ENCODE results near the gene IFNL4. TPM values are rescaled to one million over a fixed set of nuclear protein-coding genes. Genes with fewer than 3 reads are reported as not detected.
"Not testable (repeated sequence)": the region's sequence is repeated elsewhere in the genome, so short reads cannot be mapped to it uniquely, and the experiment has no call there.

IFNL4 gene
- total RNA-seq, 2 donors from 2014 or later = not detected

GRCh38 chr19:39217094-39217493 is 31.6 kb downstream of the IFNL4 start:
- H3K36me3 ChIP-seq = no peaks in the 10 kb centered on the region
- H3K27me3 ChIP-seq (replicated peaks; ENCODE audit: insufficient read depth) = no peaks in the 10 kb centered on the region
- H3K4me1 ChIP-seq (replicated peaks) = no peaks in the 10 kb centered on the region
- WGBS = 81% methylated on average over 5 of the region's 5 CpGs
- intact Hi-C loops (cut with DNase I) = no loop called here
- no peak for DNase-seq (ENCODE audit: low spot score)
- TF ChIP-seq POLR2A (IDR thresholded peaks at IDR 0.05) (no peak), CTCF (IDR thresholded peaks at IDR 0.05) (no peak), POLR2AphosphoS5 (IDR thresholded peaks at IDR 0.05) (no peak)
- H3K4me3 ChIP-seq = no peak overlapping the region
- no peak overlapping the region for H3K27ac ChIP-seq
- H3K9me3 ChIP-seq = no peaks in the 10 kb centered on the region

- intact Hi-C loops (cut with DNase I); H3K4me1 ChIP-seq (replicated peaks); H3K4me3 ChIP-seq; DNase-seq (ENCODE audit: low spot score); H3K27ac ChIP-seq; H3K36me3 ChIP-seq; H3K27me3 ChIP-seq (replicated peaks; ENCODE audit: insufficient read depth); H3K9me3 ChIP-seq: not testable (repeated sequence)
- 90% methylated on average over 3 of the region's 3 CpGs for WGBS
Observed at GRCh38 chr19:39215323-39215722, 33.3 kb downstream of the IFNL4 start.

GRCh38 chr19:39212375-39212742 is 36.3 kb downstream of the IFNL4 start:
- intact Hi-C loops (cut with DNase I) = no loop called here
- TF ChIP-seq CTCF (IDR thresholded peaks at IDR 0.05) (peak in 1 of 4 experiments; percentile 22), POLR2AphosphoS5 (IDR thresholded peaks at IDR 0.05) (no peak)
- Histone ChIP-seq H3K27me3 (replicated peaks; ENCODE audit: insufficient read depth) (no peaks in the 10 kb centered on the region), H3K27ac (no peak overlapping the region), H3K36me3 (no peaks in the 10 kb centered on the region), H3K9me3 (no peaks in the 10 kb centered on the region), H3K4me3 (no peak overlapping the region), H3K4me1 (replicated peaks) (no peaks in the 10 kb centered on the region)
- DNase-seq (ENCODE audit: low spot score) = no peak
- 23% methylated on average over 8 of the region's 8 CpGs for WGBS

- no peaks in the 10 kb centered on the region for H3K27me3 ChIP-seq (replicated peaks; ENCODE audit: insufficient read depth)
- intact Hi-C loops (cut with DNase I) = no loop called here
- WGBS = 75% methylated on average over 13 of the region's 13 CpGs
Observed at GRCh38 chr19:39211731-39212374, 36.8 kb downstream of the IFNL4 start.

GRCh38 chr19:39209196-39209595 is 39.5 kb downstream of the IFNL4 start:
- Histone ChIP-seq H3K27ac (no peak overlapping the region), H3K9me3 (no peaks in the 10 kb centered on the region), H3K27me3 (replicated peaks; ENCODE audit: insufficient read depth) (no peaks in the 10 kb centered on the region), H3K36me3 (no peaks in the 10 kb centered on the region), H3K4me1 (replicated peaks) (no peaks in the 10 kb centered on the region), H3K4me3 (no peak overlapping the region)
- no peak for TF ChIP-seq CTCF (IDR thresholded peaks at IDR 0.05)
- no peak for TF ChIP-seq POLR2AphosphoS5 (IDR thresholded peaks at IDR 0.05)
- TF ChIP-seq POLR2A (IDR thresholded peaks at IDR 0.05) = no peak
- no peak for DNase-seq (ENCODE audit: low spot score)
- WGBS = 75% methylated on average over 7 of the region's 7 CpGs
- intact Hi-C loops (cut with DNase I) = no loop called here

More at GRCh38 chr19:39211731-39212374, 36.8 kb downstream of the IFNL4 start:
- no peak for DNase-seq (ENCODE audit: low spot score)
- TF ChIP-seq POLR2AphosphoS5 (IDR thresholded peaks at IDR 0.05) (no peak), POLR2A (IDR thresholded peaks at IDR 0.05) (no peak), CTCF (IDR thresholded peaks at IDR 0.05) (no peak)
- Histone ChIP-seq H3K36me3 (no peaks in the 10 kb centered on the region), H3K4me1 (replicated peaks) (no peaks in the 10 kb centered on the region), H3K4me3 (no peak overlapping the region), H3K9me3 (no peaks in the 10 kb centered on the region), H3K27ac (no peak overlapping the region)
